GM12875 (cell line): Measurements from ENCODE around the gene ITGA8.

Experiments
- H3K4me3 ChIP-seq: one replicate; pipeline ENCODE4 v1.5.1; 2011; ENCODE audit warnings: low read depth, low read length, control low read depth
- CTCF ChIP-seq: IDR thresholded peaks from 2 replicates; pipeline ENCODE4 v1.5.1; 2011; ENCODE audit warnings: low read depth, mild to moderate bottlenecking, control low read depth, inconsistent platforms, low read length, moderate library complexity, borderline replicate concordance; ENCODE audit not compliant: insufficient read depth

ITGA8 gene

DNA sequence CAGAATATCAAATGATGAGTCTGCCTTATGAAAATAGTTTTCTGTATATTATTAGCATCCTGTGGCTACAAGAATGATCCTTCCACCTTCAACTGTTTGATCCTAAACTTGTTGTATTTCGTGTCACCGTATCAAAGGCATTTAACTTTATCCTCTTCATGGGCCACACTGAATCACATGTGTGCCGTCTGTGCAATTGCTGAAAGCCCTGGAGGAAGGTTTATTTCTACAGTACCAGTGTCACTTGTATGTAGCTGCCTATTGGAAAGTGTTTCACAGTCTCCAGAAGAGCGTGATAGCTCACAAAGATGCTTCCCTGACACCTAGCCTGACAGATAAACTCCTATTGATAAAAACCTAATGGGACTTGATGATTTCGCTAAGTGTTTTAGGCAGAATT, 94.5 kb downstream of the ITGA8 start:
- TF ChIP-seq CTCF = no peak
- no peak overlapping the region for H3K4me3 ChIP-seq

DNA sequence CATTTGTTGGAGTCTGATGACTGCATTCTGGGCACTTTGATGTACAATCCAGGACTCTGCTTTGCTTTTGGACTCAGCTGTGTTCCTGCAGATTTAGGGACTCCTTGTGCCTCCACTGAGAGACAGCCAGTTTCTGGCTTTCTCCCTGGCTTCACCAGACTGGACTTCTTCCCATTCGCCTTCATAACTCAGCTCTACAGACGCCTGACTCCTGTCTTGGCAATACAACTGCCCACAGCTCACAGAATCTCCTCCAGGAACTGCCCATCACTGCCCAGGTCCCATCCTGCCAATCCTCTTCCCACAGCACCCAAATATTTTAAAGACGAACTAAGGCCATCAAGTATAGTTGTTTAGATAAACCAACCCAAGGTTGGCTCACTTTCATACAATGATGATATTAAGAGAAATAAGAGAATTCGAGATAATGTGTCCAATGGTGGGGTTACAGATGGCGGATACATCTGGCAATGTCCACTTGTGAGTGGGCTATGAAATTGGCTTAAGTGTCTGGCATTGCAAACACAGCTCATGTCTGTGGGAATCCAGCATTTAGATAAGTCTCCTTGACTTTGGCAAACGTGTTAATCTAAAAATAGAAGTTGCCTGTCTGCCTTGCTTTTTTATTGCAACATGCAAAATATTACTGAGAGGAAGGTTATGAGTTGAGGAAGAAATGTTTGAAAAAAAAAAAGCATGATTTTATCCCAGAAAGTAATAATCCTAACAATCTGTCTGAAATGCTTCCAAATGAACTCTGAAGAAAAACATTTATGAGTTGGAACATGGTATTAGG, 95.1 kb downstream of the ITGA8 start:
- H3K4me3 ChIP-seq = no peak overlapping the region
- no peak for TF ChIP-seq CTCF

DNA sequence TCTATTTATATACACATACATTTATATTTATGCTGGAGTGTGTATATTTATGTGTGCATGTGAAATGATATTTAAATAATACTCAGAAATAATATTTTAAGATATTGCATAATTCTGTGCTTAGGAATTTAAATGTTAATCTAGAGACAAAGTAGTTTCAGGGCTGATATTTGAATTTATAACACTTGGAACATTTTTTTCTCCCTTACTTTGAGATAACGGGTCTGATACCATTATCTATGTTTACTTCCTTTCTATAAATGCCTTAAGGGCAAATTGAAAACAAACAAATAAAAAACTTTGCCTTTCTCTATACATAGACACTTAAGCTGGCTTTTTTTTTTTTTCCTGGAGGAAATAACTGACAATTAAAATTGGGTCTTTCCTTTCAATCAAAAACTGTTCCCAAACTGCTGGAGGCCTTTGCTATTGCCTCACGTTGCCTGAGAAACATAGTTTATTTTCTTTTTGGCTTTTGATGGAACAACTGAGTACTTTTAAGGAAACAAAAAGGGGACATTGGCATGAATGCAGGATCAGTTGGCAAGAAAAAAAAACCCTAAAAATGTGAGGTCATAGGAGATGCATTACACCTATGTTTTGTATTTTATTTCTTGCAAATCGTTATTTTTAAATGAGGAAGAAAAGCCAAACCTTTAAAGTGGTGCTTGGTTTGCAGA, 98.7 kb downstream of the ITGA8 start:
- no peak for TF ChIP-seq CTCF
- H3K4me3 ChIP-seq = no peak overlapping the region

DNA sequence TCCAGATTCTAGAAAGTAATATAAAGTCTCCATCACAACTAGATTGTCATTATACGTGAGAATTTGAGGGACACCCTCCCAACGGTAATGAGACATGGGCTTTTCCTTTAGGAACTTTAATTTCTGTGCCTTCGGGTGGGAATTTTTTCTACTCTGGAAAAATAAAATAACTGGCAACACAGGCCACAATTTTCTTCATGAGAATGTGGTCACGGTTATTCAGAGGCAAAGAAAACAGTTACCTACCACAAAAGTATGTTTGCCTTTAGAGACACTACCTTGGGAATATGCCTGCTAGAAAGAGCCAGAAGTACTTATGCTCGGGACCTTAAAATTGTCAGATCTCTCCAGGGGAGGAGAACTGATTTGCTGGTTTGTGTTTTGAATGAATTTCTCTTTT, 99.4 kb downstream of the ITGA8 start:
- TF ChIP-seq CTCF = no peak
- H3K4me3 ChIP-seq = no peak overlapping the region

GRCh38 chr10:15609246-15609645, 110.5 kb downstream of the ITGA8 start:
- H3K4me3 ChIP-seq = no peak overlapping the region
- no peak for TF ChIP-seq CTCF

DNA sequence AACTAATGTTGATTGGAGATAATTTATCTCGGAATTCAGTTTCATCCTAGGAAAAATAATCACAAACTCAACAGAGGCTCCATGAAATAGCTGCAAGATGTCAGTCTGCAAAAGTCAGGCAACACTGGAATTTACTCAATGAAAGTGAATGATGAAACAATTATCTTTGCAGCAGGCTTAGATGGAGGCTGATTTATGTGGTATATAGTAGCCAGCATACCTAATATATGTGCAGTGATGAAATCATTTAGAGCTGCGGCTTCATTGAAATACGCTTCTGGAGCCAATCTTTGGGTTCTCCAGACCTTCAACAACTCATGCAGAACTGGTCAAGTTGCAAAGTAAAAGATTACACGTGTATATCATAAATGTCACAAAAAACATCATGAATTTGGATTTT, 113.3 kb downstream of the ITGA8 start:
- H3K4me3 ChIP-seq = no peak overlapping the region
- TF ChIP-seq CTCF = no peak

- TF ChIP-seq CTCF = no peak
- no peak overlapping the region for H3K4me3 ChIP-seq
Measured at GRCh38 chr10:15605740-15606369, 113.9 kb downstream of the ITGA8 start.
